ENCODE measurements around the gene RSKR. TPM values are rescaled to one million over a fixed set of nuclear protein-coding genes. Genes with fewer than 3 reads are reported as not detected.

RSKR gene
- total and polyA plus RNA-seq, 9 of the 15 experiments (the other 6 are each of a cell fraction or from before 2014, with no cell fraction given), result 1.4 to 42.3 (median 16.2) TPM

DNA sequence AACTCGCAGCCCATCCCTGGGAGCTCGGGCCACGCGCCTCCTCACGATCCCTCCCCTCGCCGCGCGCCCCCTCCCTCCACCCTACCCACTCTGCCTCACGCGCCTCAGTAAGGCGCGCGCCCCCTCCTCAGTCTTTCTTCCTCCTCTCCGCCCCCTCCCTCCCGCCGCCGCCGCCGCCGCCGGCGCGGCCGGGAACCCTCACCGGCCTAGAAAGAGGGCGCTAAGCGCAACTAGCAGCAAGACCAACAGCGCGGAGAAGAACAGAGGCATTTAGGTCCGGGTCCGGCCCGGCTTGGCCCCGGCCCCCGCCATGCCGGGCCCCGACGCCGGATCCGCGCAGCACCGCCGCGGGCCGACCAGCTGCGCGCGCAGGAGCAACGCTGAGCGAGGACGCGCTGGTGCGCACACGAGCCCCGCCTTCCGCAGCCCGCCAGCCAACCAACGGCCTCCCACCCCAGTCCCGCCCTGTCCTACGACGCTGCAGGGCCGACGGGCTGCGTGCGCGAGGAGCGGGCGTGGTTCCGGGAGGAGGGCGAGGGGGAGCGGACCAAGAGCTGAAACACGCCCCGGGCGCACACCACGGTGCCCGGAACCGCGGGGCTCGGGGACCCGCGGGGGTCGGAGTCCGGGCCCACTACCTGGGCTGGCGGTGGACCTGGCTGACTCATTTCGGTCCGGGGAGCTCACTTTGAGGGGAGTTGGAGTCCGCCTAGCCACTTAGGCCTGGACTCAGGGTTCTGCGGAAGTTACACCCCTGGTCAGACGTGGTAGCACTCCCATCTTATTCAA, 31.0 kb upstream of the RSKR start, which contains the start of gene BLTP2 (continued):
- TF ChIP-seq ZNF696 (CRISPR knock-in tag; conservative IDR thresholded peaks at IDR 0.05), result no peak
- peak; percentile 89 to 96 for TF ChIP-seq MNT (conservative IDR thresholded peaks at IDR 0.05)
- TF ChIP-seq ATF7 (IDR thresholded peaks at IDR 0.05), result peak; percentile 90
- peak; percentile 30; the same call in 1 of the 2 replicates for TF ChIP-seq GTF2F1 (IDR thresholded peaks at IDR 0.05; ENCODE audit: low read depth, low read length)
- TF ChIP-seq, protein P1, sequence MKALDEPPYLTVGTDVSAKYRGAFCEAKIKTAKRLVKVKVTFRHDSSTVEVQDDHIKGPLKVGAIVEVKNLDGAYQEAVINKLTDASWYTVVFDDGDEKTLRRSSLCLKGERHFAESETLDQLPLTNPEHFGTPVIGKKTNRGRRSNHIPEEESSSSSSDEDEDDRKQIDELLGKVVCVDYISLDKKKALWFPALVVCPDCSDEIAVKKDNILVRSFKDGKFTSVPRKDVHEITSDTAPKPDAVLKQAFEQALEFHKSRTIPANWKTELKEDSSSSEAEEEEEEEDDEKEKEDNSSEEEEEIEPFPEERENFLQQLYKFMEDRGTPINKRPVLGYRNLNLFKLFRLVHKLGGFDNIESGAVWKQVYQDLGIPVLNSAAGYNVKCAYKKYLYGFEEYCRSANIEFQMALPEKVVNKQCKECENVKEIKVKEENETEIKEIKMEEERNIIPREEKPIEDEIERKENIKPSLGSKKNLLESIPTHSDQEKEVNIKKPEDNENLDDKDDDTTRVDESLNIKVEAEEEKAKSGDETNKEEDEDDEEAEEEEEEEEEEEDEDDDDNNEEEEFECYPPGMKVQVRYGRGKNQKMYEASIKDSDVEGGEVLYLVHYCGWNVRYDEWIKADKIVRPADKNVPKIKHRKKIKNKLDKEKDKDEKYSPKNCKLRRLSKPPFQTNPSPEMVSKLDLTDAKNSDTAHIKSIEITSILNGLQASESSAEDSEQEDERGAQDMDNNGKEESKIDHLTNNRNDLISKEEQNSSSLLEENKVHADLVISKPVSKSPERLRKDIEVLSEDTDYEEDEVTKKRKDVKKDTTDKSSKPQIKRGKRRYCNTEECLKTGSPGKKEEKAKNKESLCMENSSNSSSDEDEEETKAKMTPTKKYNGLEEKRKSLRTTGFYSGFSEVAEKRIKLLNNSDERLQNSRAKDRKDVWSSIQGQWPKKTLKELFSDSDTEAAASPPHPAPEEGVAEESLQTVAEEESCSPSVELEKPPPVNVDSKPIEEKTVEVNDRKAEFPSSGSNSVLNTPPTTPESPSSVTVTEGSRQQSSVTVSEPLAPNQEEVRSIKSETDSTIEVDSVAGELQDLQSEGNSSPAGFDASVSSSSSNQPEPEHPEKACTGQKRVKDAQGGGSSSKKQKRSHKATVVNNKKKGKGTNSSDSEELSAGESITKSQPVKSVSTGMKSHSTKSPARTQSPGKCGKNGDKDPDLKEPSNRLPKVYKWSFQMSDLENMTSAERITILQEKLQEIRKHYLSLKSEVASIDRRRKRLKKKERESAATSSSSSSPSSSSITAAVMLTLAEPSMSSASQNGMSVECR (CRISPR knock-in tag; IDR thresholded peaks at IDR 0.05), result peak; percentile 67; the same call in 1 of the 2 replicates
- TF ChIP-seq ZNF551 (CRISPR knock-in tag; IDR thresholded peaks at IDR 0.05), result no peak
- peak; percentile 81 for TF ChIP-seq L3MBTL2 (IDR thresholded peaks at IDR 0.05)
- TF ChIP-seq, protein P2, sequence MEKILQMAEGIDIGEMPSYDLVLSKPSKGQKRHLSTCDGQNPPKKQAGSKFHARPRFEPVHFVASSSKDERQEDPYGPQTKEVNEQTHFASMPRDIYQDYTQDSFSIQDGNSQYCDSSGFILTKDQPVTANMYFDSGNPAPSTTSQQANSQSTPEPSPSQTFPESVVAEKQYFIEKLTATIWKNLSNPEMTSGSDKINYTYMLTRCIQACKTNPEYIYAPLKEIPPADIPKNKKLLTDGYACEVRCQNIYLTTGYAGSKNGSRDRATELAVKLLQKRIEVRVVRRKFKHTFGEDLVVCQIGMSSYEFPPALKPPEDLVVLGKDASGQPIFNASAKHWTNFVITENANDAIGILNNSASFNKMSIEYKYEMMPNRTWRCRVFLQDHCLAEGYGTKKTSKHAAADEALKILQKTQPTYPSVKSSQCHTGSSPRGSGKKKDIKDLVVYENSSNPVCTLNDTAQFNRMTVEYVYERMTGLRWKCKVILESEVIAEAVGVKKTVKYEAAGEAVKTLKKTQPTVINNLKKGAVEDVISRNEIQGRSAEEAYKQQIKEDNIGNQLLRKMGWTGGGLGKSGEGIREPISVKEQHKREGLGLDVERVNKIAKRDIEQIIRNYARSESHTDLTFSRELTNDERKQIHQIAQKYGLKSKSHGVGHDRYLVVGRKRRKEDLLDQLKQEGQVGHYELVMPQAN (IDR thresholded peaks at IDR 0.05; ENCODE audit: borderline replicate concordance), result peak; percentile 81
- 0 out of 2 replicates have a peak, but pooled peaks have one; percentile 41 for TF ChIP-seq SMAD3 (CRISPR knock-in tag; conservative IDR thresholded peaks at IDR 0.05)
- peak; percentile 64 for TF ChIP-seq JUND (IDR thresholded peaks at IDR 0.05; ENCODE audit: borderline replicate concordance, low read depth, low read length)
- TF ChIP-seq JUND (tag; IDR thresholded peaks at IDR 0.05; ENCODE audit: borderline replicate concordance, low read depth, low read length), result peak; percentile 9; the same call in 1 of the 3 replicates
- peak; percentile 68; the same call in 1 of the 2 replicates for TF ChIP-seq POLR2AphosphoS2 (IDR thresholded peaks at IDR 0.05; ENCODE audit: low read length)
- TF ChIP-seq ASH1L (IDR thresholded peaks at IDR 0.05; ENCODE audit: borderline replicate concordance, low read depth, partially characterized antibody), result no peak
- peak; percentile 79 for TF ChIP-seq ZEB2 (IDR thresholded peaks at IDR 0.05)
- peak; percentile 61; the same call in 1 of the 2 replicates for TF ChIP-seq ATF4 (CRISPR knock-in tag; IDR thresholded peaks at IDR 0.05)
- TF ChIP-seq ELF1 (tag; IDR thresholded peaks at IDR 0.05), result 0 out of 2 replicates have a peak, but pooled peaks have one; percentile 59
- TF ChIP-seq FOXP1 (CRISPR knock-in tag; IDR thresholded peaks at IDR 0.05), result 0 out of 2 replicates have a peak, but pooled peaks have one; percentile 29
- 0 out of 2 replicates have a peak, but pooled peaks have one; percentile 15 for TF ChIP-seq XRCC5 (IDR thresholded peaks at IDR 0.05; ENCODE audit: low read depth, low read length)
- peak; percentile 57 for TF ChIP-seq TBP (optimal IDR thresholded peaks at IDR 0.05; ENCODE audit: low read depth, low read length)

Data from K562 (cell line).